ENCODE data around the gene NECAB2.

- TF ChIP-seq, protein P1, sequence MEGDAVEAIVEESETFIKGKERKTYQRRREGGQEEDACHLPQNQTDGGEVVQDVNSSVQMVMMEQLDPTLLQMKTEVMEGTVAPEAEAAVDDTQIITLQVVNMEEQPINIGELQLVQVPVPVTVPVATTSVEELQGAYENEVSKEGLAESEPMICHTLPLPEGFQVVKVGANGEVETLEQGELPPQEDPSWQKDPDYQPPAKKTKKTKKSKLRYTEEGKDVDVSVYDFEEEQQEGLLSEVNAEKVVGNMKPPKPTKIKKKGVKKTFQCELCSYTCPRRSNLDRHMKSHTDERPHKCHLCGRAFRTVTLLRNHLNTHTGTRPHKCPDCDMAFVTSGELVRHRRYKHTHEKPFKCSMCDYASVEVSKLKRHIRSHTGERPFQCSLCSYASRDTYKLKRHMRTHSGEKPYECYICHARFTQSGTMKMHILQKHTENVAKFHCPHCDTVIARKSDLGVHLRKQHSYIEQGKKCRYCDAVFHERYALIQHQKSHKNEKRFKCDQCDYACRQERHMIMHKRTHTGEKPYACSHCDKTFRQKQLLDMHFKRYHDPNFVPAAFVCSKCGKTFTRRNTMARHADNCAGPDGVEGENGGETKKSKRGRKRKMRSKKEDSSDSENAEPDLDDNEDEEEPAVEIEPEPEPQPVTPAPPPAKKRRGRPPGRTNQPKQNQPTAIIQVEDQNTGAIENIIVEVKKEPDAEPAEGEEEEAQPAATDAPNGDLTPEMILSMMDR (IDR thresholded peaks at IDR 0.05), result no peak
- no peak for TF ChIP-seq POLR2A (IDR thresholded peaks at IDR 0.05; ENCODE audit: low read depth)
- no peak for TF ChIP-seq POLR2AphosphoS5 (IDR thresholded peaks at IDR 0.05)
These were observed 37.3 kb downstream of the NECAB2 start for GRCh38 chr16:84005391-84005790.
